A549 treated with dexamethasone at 1 μM for 4 hours (cell line): ENCODE data around the gene GPR183. TPM values are rescaled to one million over a fixed set of nuclear protein-coding genes. Genes with fewer than 3 reads are reported as not detected.

Experiments
- total RNA-seq: library from RNA; stranded (reverse); fragments of 200-300 nt; extraction: Qiagen RNA extraction; gene quantifications from 5 replicates; pipeline ENCODE4 v1.2.3, GENCODE V29; 2022

Gene GPR183, protein sequence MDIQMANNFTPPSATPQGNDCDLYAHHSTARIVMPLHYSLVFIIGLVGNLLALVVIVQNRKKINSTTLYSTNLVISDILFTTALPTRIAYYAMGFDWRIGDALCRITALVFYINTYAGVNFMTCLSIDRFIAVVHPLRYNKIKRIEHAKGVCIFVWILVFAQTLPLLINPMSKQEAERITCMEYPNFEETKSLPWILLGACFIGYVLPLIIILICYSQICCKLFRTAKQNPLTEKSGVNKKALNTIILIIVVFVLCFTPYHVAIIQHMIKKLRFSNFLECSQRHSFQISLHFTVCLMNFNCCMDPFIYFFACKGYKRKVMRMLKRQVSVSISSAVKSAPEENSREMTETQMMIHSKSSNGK
- not detected in 5 replicates for total RNA-seq

DNA sequence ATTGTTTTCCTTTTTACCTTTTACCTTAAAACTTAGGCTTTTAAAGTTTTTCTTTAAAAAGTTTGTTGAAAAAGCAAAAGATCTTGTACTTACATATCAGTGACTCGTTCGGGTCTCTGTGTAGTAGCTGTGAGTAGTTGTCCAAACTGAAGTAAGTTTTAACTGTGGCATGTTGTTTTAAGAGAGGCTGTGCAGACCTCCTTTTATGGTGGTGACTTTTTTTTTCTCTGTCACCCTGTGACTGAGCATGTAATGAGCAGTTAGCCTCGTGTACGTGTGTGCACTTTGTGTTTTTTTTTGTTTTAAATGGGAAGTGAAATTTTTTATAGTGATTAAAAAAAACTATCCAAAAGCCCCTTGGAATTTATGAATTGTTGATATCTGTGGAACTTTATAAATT lies at the start of gene GPR183:
TSS of gene GPR183 (minus strand) at position 153 of the 400 bp plus-strand sequence. CDS start 11,254 bp downstream, outside the sequence.

DNA sequence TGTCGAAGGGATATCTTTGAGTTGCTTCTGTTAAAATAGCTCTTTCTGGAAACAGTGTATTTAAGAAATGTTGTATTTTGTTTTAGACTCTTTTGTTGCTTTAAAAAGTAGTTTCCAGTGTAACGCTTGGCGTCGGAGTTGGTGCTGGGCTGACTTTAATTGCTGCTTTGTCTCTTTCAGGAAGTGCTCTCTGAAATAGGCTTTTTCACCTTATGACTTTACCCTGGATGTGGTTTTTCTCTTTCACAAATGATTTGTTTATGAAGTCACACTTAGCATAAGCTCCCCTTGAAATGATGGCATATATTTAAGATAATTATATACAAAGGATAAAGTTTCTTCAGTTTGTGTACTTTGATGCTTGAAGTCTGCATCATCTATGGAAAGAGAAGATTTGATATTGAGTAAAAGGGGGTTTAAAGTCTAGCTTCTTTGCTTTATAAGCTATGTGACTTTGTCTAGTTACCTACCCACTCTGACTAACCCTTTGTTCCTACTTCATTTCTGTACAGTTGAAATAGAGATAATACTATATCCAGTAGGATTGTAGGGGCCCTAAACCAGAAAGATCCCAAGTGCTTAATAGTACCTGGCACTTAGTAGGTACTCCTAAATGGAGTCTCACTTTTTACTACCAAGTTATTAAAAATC lies 48.9 kb downstream of the GPR183 start, which contains the start of gene GPR18:
TSS of gene GPR18 (minus strand) at position 170 of the 651 bp plus-strand sequence. CDS start 2,507 bp downstream, outside the sequence.

Other genes starting within 250 kb of the GPR183 start
- 56.4 to 66.8 TPM (median 62.6 TPM) in 5 replicates for gene UBAC2, start 106.5 kb downstream of the GPR183 start, total RNA-seq
- gene GPR18, start 49.0 kb downstream of the GPR183 start, total RNA-seq: not detected in 5 replicates
- 51.3 to 70.9 TPM (median 64.1 TPM) in 5 replicates for gene TM9SF2, start 194.1 kb upstream of the GPR183 start, total RNA-seq